Kidney tubule cell (primary cell): Measurements from ENCODE around the gene SLC2A2.
A peak's percentile ranks its signal among the peaks of the same experiment; 100 is the strongest.

Experiments used
- DNase-seq: peaks from one replicate; pipeline ENCODE4 v3.0.0-alpha.2; 2018; ENCODE audit warnings: low spot score

The SLC2A2 gene

DNA sequence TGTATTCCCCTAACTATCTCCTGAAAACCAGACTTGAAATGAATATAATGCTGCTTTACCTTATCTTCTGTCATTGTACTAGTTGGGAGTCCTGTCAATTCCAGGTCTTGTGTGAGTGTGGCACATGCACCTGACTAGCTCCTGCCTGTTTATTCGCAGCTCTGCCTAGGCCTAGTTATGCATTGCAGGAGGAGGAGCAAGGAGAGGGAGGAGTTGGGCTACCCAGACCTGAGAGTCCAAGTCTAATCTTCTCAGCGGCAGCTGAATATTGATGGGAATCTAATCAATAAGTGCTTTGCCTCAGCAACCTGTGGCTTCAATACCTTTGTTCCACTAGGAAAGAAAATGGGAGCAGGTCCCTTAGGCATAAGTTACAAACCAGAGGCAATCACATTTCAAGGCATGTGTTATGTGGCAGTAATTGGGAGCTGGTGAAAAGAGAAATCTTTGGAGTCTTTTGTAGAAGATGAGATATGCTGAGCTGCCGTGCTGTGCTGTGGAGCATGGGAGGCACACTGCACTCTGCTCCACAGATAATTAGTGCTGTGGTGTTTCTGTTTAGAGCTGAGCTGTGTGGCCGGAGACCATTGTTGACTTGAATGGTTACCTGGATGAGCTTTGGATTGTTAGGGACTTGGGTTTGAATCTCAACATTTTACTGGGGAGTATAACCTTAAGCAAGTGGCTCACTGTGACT lies at the start of gene SLC2A2:
TSS of gene SLC2A2 (minus strand) at position 124 of the 697 bp plus-strand sequence. CDS start at position 74, 50 bp downstream.
- peak; percentile 58 for DNase-seq

GRCh38 chr3:171072432-171072831 lies 45.9 kb upstream of the SLC2A2 start:
- DNase-seq = no peak

GRCh38 chr3:171068658-171069057 lies 42.1 kb upstream of the SLC2A2 start:
- DNase-seq = no peak

DNA sequence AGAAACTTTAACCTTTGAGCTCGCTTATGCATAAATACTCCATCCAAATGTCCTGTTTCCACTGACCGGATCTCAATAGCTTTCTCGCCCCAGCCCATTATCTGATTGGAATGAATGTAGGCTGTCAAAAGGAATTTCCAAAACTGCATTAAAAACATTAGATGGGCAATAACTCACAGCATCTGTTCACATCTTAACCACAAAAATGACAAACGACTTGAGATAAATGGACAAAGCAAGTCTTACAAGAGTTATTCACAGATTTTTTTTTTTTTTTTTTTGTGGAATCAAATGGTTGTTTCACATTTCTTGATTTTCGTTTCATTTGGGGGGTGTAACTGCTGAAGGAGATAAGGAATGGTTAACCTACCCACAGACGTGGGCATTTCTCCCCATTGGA lies 39.7 kb upstream of the SLC2A2 start:
- no peak for DNase-seq

DNA sequence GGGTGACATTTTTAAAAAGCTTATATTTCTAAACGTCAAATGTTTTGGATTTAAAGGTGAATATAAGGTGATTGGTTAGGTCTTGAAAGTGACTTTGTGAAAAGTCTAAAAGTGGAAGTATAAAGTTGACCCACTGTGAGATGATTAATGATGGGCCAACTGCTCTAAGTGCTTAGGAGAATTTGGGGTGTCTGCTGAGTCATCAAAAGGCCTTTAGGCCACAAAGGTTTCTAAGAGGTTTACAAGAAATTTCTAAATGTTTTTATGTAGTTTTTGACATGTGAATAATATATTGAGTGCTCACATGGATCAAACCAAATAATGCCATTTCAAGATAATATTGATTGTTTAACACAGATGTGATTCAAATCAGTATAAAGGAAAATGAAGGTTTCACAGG lies 39.2 kb upstream of the SLC2A2 start:
- DNase-seq = no peak

DNA sequence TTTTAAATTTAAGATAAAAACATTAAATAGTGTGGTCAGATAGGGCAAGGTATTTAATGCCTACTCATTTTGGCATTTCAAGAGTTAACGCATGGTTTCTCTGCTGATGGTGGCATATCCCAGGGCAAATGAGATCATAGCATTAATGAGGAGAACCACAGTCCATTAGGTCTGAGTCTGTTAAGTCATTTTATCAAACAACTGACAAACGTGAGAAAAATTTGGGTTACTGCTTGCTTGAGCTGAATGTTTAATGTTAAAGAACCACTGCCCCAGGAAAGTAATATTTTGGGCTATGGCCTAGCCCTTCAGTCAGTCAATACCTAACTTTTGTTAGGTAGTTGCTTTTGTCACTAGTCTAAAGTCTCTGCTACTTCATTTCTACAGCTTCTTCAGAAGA lies 37.9 kb upstream of the SLC2A2 start:
- peak; percentile 83 for DNase-seq

GRCh38 chr3:171061749-171062148 lies 35.2 kb upstream of the SLC2A2 start:
- no peak for DNase-seq

GRCh38 chr3:171059978-171060377 lies 33.5 kb upstream of the SLC2A2 start:
- DNase-seq = no peak

- no peak for DNase-seq
Observed at GRCh38 chr3:171058873-171059603, 32.5 kb upstream of the SLC2A2 start.

DNA sequence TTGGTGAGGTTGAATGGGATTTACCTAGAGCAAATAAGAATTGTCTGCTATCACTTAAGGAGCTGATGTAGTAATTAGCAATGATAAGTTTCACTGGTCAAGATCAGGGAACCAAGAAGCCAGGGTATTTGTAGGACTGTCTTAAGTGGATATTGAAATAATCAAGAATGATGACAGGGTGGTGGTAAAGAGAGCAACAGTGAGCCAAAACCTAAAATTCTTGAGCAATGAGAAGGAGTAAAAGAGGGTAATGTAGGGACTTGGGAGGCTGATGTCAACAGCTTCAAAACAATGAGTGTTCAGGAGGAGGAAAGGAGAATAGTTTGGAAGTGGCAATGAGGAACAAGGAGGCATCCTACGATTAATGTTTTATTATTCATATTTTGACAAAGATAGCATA lies 31.5 kb upstream of the SLC2A2 start:
- DNase-seq = peak; percentile 46

- DNase-seq = peak; percentile 34
Observed at GRCh38 chr3:171057072-171057471, 30.6 kb upstream of the SLC2A2 start.

- peak; percentile 55 for DNase-seq
Observed at GRCh38 chr3:171056528-171056927, 30.0 kb upstream of the SLC2A2 start.

DNA sequence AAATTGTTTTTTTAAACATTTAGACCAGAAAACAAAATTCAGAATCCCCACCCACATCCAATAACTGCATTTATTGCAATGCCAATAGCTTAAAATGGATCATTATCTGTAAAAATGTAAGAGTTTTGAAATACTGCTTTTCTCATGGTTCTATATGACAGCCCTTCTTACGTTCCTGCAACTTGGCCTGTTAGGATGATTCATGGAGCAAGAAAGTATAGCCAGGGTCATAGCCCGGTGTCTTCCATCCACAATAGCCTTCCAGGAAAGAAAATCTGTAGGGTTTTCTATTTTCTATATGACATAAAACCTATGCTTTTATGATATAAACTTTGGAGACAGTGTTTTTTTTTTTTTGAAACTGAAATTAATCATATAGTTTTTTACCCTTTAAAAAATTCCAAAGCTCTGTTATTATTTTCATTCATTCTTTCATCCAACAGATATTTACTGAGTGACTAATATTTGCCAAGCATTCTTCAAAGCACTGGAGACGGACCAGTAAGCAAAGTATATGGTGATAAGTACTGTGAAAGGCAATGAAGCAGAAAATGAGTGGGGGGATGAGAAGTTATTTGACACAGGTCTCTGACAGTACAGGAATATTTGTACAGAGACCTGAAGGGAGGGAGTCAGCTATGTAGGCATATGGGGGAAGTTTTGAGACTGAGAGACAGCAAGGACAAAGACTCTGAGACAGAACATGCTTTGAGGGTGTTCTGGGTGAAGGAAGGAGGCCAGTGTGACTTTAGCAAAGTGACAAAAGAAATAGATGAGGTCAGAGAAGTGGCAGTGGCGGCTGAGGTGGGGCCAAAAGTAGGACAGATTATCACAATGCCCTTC lies 29.0 kb upstream of the SLC2A2 start:
- peak; percentile 89 for DNase-seq

DNA sequence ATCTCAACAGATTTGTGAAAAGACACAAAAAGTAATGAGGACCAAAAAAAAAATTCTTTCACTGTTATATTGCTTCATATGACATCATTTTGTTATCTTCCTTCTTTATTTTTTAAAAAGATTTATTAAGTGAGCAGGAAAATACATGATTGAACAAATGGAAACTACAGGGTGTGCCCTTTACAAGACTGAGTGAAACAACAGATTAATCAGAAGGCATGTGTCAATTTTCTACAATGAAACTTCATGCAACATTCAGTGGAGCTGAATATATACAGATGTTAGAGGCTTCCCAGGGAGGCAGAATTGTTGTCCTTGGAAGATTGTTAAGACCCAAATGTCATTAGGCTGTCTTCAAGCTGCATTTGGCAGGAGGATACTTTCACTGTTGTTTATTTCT lies 28.4 kb upstream of the SLC2A2 start:
- peak; percentile 13 for DNase-seq

GRCh38 chr3:171054231-171054630 lies 27.7 kb upstream of the SLC2A2 start:
- peak; percentile 32 for DNase-seq

- peak; percentile 68 for DNase-seq
Observed at GRCh38 chr3:171049861-171050444, 23.4 kb upstream of the SLC2A2 start.

GRCh38 chr3:171046760-171047159 lies 20.2 kb upstream of the SLC2A2 start:
- DNase-seq = no peak

- DNase-seq = peak; percentile 87
Observed at GRCh38 chr3:171044835-171045793, 18.6 kb upstream of the SLC2A2 start.

- no peak for DNase-seq
Observed at GRCh38 chr3:171044384-171044783, 17.9 kb upstream of the SLC2A2 start.

GRCh38 chr3:171039674-171040073 lies 13.2 kb upstream of the SLC2A2 start:
- no peak for DNase-seq

GRCh38 chr3:171038342-171038741 lies 11.8 kb upstream of the SLC2A2 start:
- no peak for DNase-seq
